ENCODE measurements around the gene IL17F.

DNA sequence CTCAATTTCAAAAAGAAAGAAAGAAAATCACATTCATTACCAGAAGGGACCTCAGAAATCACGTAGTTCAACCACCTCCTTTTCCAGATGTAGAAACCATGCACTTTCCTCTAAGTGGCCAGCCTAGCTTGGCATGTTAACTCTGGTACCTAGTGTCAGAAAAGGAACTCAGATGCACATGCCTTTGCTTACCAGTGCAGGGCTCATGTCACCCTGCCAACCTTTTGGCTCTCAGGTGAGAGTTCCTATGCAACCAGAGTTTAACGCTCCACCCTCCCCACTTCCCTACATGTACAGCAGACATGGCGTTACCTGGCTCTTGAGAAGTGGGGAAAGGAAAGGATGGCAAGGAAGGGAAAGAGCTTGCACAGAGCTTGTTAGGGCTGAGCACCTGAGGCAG, 16.3 kb upstream of the IL17F start:
- TF ChIP-seq, protein P1, sequence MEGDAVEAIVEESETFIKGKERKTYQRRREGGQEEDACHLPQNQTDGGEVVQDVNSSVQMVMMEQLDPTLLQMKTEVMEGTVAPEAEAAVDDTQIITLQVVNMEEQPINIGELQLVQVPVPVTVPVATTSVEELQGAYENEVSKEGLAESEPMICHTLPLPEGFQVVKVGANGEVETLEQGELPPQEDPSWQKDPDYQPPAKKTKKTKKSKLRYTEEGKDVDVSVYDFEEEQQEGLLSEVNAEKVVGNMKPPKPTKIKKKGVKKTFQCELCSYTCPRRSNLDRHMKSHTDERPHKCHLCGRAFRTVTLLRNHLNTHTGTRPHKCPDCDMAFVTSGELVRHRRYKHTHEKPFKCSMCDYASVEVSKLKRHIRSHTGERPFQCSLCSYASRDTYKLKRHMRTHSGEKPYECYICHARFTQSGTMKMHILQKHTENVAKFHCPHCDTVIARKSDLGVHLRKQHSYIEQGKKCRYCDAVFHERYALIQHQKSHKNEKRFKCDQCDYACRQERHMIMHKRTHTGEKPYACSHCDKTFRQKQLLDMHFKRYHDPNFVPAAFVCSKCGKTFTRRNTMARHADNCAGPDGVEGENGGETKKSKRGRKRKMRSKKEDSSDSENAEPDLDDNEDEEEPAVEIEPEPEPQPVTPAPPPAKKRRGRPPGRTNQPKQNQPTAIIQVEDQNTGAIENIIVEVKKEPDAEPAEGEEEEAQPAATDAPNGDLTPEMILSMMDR (IDR thresholded peaks at IDR 0.05) = no peak
- TF ChIP-seq POLR2A (IDR thresholded peaks at IDR 0.05) = no peak

All from Peyer's patch (tissue), 4 donors.